BLaER1 (cell line): ENCODE results near the gene TRIM72.
"Not testable (repeated sequence)": the region's sequence is repeated elsewhere in the genome, so short reads cannot be mapped to it uniquely, and the experiment has no call there.

Source experiments
- H3K27ac ChIP-seq: shearing (Covaris generic); formaldehyde crosslinking; 2 replicates; pipeline ENCODE4 v1.8.1; 2022
- H3K27me3 ChIP-seq: shearing (Covaris generic); formaldehyde crosslinking; 2 replicates; pipeline ENCODE4 v1.8.1; 2022
- H3K36me3 ChIP-seq: shearing (Covaris generic); formaldehyde crosslinking; 2 replicates; pipeline ENCODE4 v1.8.1; 2022
- H3K4me1 ChIP-seq: shearing (Covaris generic); formaldehyde crosslinking; 2 replicates; pipeline ENCODE4 v1.8.1; 2022
- H3K4me2 ChIP-seq: shearing (Covaris generic); formaldehyde crosslinking; 2 replicates; pipeline ENCODE4 v1.8.1; 2022
- H3K4me3 ChIP-seq: shearing (Covaris generic); formaldehyde crosslinking; 2 replicates; pipeline ENCODE4 v1.8.1; 2022
- H3K9ac ChIP-seq: shearing (Covaris generic); formaldehyde crosslinking; 2 replicates; pipeline ENCODE4 v1.8.1; 2022
- H3K9me3 ChIP-seq: shearing (Covaris generic); formaldehyde crosslinking; 2 replicates; pipeline ENCODE4 v1.8.1; 2022
- H4K20me1 ChIP-seq: shearing (Covaris generic); formaldehyde crosslinking; 2 replicates; pipeline ENCODE4 v1.8.1; 2022
- Cebpa-rat ChIP-seq: shearing (Covaris generic); IDR thresholded peaks from 2 replicates; pipeline ENCODE4 v1.8.1; 2022

TRIM72 gene

GRCh38 chr16:31190818-31191444 is 23.0 kb upstream of the TRIM72 start:
- Histone ChIP-seq H3K9ac (no peak overlapping the region), H3K9me3 (no peaks in the 10 kb centered on the region), H3K27ac (no peak overlapping the region), H3K36me3 (peaks cover 100% of the 10 kb centered on the region), H3K4me3 (no peak overlapping the region), H4K20me1 (peaks cover 100% of the 10 kb centered on the region), H3K4me1 (0 out of 2 replicates have a peak, but pooled peaks cover 5% of the 10 kb centered on the region), H3K4me2 (no peak overlapping the region), H3K27me3 (no peaks in the 10 kb centered on the region)
- TF ChIP-seq Cebpa-rat: no peak

GRCh38 chr16:31191697-31192428 is 22.1 kb upstream of the TRIM72 start:
- no peaks in the 10 kb centered on the region for H3K4me1 ChIP-seq
- no peak overlapping the region for H3K27ac ChIP-seq
- H3K36me3 ChIP-seq: peaks cover 100% of the 10 kb centered on the region
- H3K27me3 ChIP-seq: no peaks in the 10 kb centered on the region
- peaks cover 100% of the 10 kb centered on the region for H4K20me1 ChIP-seq
- H3K4me3 ChIP-seq: no peak overlapping the region
- H3K9me3 ChIP-seq: no peaks in the 10 kb centered on the region
- TF ChIP-seq Cebpa-rat: no peak
- no peak overlapping the region for H3K9ac ChIP-seq
- no peak overlapping the region for H3K4me2 ChIP-seq

GRCh38 chr16:31192856-31193642 is 20.9 kb upstream of the TRIM72 start:
- TF ChIP-seq Cebpa-rat: no peak
- Histone ChIP-seq H3K4me3 (no peak overlapping the region), H3K9ac (no peak overlapping the region), H3K4me2 (no peak overlapping the region), H3K9me3 (no peaks in the 10 kb centered on the region), H3K36me3 (peaks cover 99% of the 10 kb centered on the region), H4K20me1 (peaks cover 100% of the 10 kb centered on the region), H3K4me1 (peaks cover 5% of the 10 kb centered on the region; the same call in 1 of the 2 replicates), H3K27me3 (no peaks in the 10 kb centered on the region), H3K27ac (no peak overlapping the region)

GRCh38 chr16:31193874-31194273 is 20.0 kb upstream of the TRIM72 start:
- H3K27me3 ChIP-seq: no peaks in the 10 kb centered on the region
- peaks cover 100% of the 10 kb centered on the region for H4K20me1 ChIP-seq
- peaks cover 10% of the 10 kb centered on the region for H3K4me1 ChIP-seq
- no peak overlapping the region for H3K27ac ChIP-seq
- no peaks in the 10 kb centered on the region for H3K9me3 ChIP-seq
- no peak overlapping the region for H3K4me3 ChIP-seq
- peaks cover 99% of the 10 kb centered on the region for H3K36me3 ChIP-seq
- H3K9ac ChIP-seq: no peak overlapping the region
- no peak overlapping the region for H3K4me2 ChIP-seq
- TF ChIP-seq Cebpa-rat: no peak

- H3K36me3 ChIP-seq: peaks cover 99% of the 10 kb centered on the region
- no peak overlapping the region for H3K27ac ChIP-seq
- no peak overlapping the region for H3K4me3 ChIP-seq
- H4K20me1 ChIP-seq: peaks cover 100% of the 10 kb centered on the region
- TF ChIP-seq Cebpa-rat: no peak
- no peaks in the 10 kb centered on the region for H3K9me3 ChIP-seq
- no peak overlapping the region for H3K4me2 ChIP-seq
- H3K27me3 ChIP-seq: no peaks in the 10 kb centered on the region
- H3K9ac ChIP-seq: no peak overlapping the region
- H3K4me1 ChIP-seq: peaks cover 21% of the 10 kb centered on the region
These were observed 19.0 kb upstream of the TRIM72 start for GRCh38 chr16:31194898-31195297.

- Histone ChIP-seq H3K4me1 (peaks cover 30% of the 10 kb centered on the region), H3K36me3 (peaks cover 94% of the 10 kb centered on the region), H4K20me1 (peaks cover 100% of the 10 kb centered on the region)
- H3K9ac ChIP-seq, H3K27me3 ChIP-seq, H3K9me3 ChIP-seq, H3K4me3 ChIP-seq, H3K4me2 ChIP-seq, H3K27ac ChIP-seq: not testable (repeated sequence)
These were observed 18.1 kb upstream of the TRIM72 start for GRCh38 chr16:31195861-31196260.

- no peaks in the 10 kb centered on the region for H3K27me3 ChIP-seq
- no peak overlapping the region for H3K4me2 ChIP-seq
- H3K9ac ChIP-seq: no peak overlapping the region
- peaks cover 100% of the 10 kb centered on the region for H4K20me1 ChIP-seq
- no peak overlapping the region for H3K27ac ChIP-seq
- TF ChIP-seq Cebpa-rat: no peak; the same call in 1 of the 2 replicates
- no peak overlapping the region for H3K4me3 ChIP-seq
- H3K36me3 ChIP-seq: peaks cover 88% of the 10 kb centered on the region
- H3K4me1 ChIP-seq: peaks cover 37% of the 10 kb centered on the region
- no peaks in the 10 kb centered on the region for H3K9me3 ChIP-seq
These were observed 17.4 kb upstream of the TRIM72 start for GRCh38 chr16:31196324-31197088.

GRCh38 chr16:31198207-31198882 is 15.6 kb upstream of the TRIM72 start:
- Histone ChIP-seq H3K4me2 (no peak overlapping the region), H3K4me1 (peaks cover 47% of the 10 kb centered on the region), H3K4me3 (no peak overlapping the region), H3K27ac (no peak overlapping the region), H3K27me3 (no peaks in the 10 kb centered on the region), H4K20me1 (peaks cover 83% of the 10 kb centered on the region), H3K36me3 (peaks cover 69% of the 10 kb centered on the region), H3K9ac (peak overlapping the region; percentile 23; the same call in 1 of the 2 replicates), H3K9me3 (no peaks in the 10 kb centered on the region)
- TF ChIP-seq Cebpa-rat: no peak

- Histone ChIP-seq H3K27me3 (no peaks in the 10 kb centered on the region), H3K9ac (no peak overlapping the region), H3K4me3 (no peak overlapping the region), H4K20me1 (peaks cover 71% of the 10 kb centered on the region), H3K27ac (no peak overlapping the region), H3K4me2 (peak overlapping the region; percentile 98), H3K4me1 (peaks cover 59% of the 10 kb centered on the region), H3K9me3 (no peaks in the 10 kb centered on the region), H3K36me3 (peaks cover 58% of the 10 kb centered on the region)
- TF ChIP-seq Cebpa-rat: no peak
These were observed 14.4 kb upstream of the TRIM72 start for GRCh38 chr16:31199430-31200041.

- H3K9me3 ChIP-seq, H3K9ac ChIP-seq, H3K27me3 ChIP-seq, H3K4me3 ChIP-seq, H3K27ac ChIP-seq: not testable (repeated sequence)
- Histone ChIP-seq H4K20me1 (peaks cover 66% of the 10 kb centered on the region), H3K4me2 (peak overlapping the region; percentile 98), H3K36me3 (peaks cover 52% of the 10 kb centered on the region), H3K4me1 (peaks cover 65% of the 10 kb centered on the region)
These were observed 13.8 kb upstream of the TRIM72 start for GRCh38 chr16:31200111-31200510.
